ENCODE results near the gene SPAST.
"Not testable (repeated sequence)": the region's sequence is repeated elsewhere in the genome, so short reads cannot be mapped to it uniquely, and the experiment has no call there.

SPAST gene, protein sequence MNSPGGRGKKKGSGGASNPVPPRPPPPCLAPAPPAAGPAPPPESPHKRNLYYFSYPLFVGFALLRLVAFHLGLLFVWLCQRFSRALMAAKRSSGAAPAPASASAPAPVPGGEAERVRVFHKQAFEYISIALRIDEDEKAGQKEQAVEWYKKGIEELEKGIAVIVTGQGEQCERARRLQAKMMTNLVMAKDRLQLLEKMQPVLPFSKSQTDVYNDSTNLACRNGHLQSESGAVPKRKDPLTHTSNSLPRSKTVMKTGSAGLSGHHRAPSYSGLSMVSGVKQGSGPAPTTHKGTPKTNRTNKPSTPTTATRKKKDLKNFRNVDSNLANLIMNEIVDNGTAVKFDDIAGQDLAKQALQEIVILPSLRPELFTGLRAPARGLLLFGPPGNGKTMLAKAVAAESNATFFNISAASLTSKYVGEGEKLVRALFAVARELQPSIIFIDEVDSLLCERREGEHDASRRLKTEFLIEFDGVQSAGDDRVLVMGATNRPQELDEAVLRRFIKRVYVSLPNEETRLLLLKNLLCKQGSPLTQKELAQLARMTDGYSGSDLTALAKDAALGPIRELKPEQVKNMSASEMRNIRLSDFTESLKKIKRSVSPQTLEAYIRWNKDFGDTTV
- 54.5 to 59.6 reads per million in 2 donors for total RNA-seq

DNA sequence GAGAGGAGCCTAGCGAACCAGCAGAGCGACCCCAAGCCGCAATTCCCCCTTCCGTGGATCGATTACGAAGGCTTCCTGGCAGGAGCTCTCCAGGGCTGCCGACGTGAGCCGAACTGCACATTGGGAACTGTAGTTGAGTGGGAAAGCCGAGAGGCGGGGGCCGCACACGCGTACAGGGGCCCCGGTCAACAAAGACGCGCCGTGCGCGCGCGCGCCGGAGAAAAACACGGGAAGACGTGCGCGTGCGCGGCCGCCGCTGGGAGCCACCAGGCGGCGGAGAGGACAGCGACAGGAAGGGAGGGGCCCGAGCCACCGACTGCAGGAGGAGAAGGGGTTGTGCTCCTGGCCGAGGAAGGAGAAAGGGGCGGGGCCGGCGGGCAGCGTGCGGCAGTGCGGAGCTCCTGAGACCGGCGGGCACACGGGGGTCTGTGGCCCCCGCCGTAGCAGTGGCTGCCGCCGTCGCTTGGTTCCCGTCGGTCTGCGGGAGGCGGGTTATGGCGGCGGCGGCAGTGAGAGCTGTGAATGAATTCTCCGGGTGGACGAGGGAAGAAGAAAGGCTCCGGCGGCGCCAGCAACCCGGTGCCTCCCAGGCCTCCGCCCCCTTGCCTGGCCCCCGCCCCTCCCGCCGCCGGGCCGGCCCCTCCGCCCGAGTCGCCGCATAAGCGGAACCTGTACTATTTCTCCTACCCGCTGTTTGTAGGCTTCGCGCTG lies at the start of gene SPAST:
Gene SPAST (plus strand): TSS at position 247 of the 711 bp plus-strand sequence. CDS start 276 bp downstream, at position 523.
- DNase-seq: peak; percentile 95

DNA sequence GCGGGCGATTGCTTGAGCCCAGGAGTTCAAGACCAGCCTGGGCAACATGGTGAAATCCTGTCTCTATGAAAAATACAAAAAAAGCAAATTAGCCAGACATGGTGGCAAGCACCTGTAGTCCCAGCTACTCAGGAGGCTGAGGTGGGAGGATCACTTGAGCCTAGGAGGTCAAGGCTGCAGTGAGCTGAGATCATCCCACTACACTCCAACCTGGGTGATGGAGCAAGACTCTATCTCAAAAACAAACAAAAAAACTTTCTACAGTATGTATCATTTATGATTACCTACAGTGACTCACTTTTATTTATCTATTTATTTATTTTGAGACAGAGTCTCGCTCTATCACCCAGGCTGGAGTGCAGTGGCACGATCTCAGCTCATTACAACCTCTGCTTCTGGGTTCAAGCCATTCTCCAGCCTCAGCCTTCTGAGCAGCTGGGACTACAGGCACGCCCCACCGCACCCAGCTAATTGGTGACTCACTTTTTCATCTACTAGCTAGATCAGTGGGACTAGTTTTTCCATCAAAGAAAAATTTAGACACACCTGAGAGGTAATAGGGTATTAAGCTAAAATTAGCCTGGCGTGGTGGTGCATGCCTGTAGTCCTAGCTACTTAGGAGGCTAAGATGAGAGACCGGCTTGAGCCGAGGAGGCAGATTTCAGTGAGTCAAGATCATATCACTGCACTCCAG lies 44.4 kb upstream of the SPAST start:
- not testable (repeated sequence) for DNase-seq

DNA sequence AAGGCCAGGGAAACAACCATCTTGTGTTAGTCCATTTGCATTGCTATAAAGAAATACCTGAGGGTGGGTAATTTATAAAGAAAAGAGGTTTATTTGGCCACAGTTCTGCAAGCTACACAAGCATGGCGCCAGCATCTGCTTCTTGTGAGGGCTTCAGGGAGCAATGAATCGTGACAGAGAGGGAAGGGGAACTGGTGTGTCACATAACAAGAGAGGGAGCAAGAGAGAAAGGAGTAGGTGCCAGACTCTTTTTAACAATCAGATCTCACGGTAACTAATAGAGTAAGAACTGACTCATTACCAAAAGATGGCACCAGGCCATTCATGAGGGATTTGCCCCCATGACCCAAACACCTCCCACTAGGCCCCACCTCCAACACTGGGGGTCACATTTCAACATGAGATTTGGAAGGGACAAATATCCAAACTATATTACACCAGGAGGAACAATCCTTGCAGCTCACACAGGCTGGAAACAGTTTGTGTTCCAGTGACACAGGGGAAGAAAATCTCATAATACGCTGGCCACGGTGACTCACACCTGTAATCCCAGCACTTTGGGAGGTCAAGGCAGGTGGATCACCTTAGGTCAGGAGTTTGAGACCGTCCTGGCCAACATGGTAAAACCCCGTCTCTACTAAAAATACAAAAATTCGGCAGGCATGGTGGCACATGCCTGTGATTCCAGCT lies 29.0 kb upstream of the SPAST start:
- DNase-seq: not testable (repeated sequence)

DNA sequence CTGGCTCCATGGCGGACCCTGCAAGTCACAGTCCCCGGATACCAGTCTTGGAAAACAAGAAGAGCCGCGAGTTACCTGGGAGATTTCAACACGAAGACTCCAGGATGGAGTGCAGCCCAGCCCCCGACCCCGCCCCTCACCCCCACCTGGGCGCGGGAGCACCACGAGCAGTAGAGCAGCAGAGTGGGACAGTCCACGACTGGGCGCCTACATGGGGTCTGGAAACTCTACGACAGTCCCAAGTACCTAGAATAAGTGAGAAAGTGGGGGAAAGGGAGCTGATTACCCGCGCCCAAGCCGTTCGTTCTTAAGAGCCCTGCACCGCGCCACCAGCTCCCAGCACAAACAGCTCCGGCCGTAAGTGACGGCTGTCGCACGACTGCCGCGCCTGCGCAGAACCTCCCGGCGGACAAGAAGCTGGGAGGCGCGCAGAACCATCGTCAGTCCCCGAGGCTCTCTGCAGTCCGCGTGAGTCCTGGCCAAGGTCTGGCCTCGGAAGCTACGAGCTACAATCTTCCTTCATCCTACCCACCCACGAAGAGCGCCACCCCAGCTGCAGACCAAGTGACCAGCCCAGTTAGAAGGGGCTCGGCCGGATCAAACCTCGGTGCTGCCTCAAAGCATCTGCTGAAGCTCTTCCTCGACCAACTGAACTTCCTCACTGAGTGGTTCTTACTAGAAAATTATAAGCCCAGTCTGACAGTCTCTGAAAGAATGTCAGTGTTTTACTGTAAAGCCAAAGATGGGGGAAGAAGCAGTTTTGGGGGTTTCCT lies 23.7 kb upstream of the SPAST start, which contains the start of gene DPY30:
Gene DPY30 (minus strand): TSS at position 359 of the 773 bp plus-strand sequence. CDS start 349 bp downstream, at position 10.
- peak; percentile 86 for DNase-seq

GRCh38 chr2:32043561-32043960 lies 19.8 kb upstream of the SPAST start:
- DNase-seq: no peak

DNA sequence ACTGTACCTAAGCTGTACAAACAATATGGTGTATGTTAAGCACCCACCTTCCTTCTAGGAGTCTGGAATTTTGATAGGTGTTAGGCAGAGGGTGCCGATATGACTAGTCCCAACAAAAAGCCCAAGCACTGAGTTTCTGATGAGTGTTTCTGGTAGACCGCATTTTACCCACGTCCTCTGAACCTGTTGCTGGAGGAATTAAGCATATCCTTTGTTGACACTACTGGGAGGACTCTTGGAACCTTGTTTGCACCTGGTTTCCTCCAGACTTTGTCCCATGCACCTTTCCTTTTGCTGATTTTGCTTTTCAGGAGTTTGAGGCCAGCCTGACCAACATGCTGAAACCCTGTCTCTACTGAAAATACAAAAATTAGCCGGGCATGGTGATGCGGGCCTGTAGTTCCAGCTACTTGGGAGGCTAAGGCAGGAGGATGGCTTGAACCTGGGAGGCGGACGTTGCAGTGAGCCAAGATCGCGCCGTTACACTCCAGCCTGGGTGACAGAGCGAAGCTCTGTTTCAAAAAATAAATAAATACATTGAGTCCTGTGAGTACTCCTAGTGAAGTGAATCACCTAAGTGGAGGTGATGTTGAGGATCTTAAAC lies 11.4 kb upstream of the SPAST start:
- DNase-seq: no peak

- DNase-seq: not testable (repeated sequence)
Measured at GRCh38 chr2:32054583-32054982, 8.8 kb upstream of the SPAST start.

DNA sequence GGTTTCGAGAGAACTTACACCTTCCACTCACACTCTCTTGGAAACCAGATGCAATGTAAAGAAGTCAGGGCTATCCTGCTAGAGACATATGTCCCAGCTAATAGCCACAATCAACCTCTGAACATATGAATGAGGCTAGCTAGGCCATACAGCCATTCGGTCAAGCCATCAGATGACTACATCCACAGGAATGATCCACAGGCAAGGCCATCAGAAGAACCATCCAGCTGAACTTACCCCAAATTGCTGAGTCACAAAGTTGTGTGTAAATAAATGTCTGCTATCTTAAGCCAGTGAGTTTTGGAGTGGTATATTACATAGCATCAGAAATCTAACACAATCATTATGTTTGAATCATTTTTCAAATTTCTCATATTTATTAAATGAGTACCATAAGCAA lies 5.2 kb upstream of the SPAST start:
- no peak for DNase-seq

DNA sequence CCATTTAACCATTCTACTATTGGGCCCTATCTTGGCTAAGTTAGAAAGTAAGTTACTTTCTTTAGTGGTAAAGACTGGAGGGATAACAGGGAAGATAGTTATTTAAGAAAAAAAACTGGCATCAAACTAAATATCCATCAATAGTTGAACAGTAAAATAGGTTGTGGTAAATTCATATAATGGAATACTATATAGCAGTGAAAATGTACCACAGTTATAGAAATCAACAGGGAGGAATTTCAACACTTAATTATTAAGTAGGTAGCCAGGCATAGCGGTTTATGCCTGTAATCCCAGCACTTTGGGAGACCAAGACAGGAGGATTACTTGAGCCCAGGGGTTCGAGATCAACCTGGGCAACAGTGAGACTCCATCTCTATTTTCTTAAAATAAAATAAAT lies 3.1 kb upstream of the SPAST start:
- DNase-seq: no peak

DNA sequence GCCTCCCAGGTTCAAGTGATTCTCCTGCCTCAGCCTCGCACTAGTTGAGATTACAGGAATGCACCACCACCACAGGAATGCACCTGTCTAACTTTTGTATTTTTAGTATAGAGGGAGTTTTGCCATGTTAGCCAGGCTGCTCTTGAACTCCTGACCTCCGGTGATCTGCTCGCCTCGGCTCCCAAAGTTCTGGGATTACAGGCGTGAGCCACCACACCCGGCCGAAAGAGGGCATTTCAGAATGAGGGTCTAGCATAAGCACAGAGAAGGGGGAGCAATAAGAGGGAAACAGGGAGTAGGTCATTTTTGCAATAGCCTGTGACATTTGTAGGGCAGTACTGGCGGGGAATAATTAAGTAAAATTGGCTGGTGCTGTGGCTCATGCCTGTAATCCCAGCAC lies 1.9 kb upstream of the SPAST start:
- DNase-seq: no peak

DNA sequence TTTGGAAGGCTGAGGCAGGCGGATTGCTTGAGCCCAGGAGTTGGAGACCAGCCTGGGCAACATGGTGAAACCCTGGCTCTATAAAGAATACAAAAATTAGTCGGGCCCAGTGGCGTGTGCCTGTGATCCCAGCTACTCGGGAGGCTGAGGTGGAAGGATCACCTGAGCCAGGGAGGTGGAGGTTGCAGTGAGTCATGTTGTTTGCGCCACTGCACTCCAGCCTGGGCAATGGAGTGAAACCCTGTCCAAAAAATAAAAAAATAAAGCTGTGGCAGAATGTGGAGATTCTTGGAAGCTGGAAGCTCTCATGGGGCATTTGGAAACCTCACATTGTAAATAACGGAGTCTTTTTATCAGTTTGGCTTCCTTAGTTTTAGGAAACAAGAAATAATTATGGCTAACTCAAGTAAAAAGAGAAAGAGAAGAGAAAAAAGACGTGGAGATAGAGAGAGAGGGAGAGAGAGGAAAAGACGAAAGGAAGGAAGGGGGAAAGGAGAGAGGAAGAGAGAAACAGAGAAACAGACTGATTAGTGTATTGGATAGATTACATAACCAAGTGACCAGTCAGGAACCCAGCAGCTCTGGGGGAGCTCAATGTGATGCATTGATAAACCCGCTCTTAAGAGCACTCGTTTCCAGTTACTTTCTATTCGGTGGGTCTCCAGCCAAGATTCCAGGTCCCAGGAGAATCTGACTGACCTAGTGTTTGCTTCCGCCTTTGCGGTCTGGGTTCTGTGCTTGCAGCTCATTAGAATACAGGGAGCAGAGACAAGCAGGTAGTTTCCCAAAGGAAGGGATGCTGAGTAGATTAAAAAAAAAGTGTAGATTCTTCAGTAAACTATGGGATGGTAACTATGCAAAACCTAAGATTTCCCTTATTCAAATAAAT lies 1.1 kb upstream of the SPAST start:
- no peak for DNase-seq

DNA sequence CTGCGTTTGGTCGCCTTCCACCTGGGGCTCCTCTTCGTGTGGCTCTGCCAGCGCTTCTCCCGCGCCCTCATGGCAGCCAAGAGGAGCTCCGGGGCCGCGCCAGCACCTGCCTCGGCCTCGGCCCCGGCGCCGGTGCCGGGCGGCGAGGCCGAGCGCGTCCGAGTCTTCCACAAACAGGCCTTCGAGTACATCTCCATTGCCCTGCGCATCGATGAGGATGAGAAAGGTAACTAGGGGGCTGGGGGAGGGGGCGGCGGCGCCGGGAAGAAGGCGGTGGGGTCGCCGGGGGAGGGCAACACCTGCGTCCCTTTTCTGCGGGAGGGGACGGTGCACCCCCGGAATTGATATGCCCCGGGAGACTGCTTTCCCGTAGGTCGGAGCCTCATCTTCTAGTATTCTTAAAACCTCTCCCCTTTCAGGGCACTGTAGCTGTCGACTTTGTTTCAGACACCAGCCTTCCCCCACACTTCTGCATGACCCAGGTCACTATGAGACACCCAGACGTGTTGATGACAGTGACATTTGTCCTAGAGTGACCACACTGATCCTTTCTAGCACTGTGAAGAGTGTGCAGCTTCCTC lies 755 bp downstream of the SPAST start:
- no peak for DNase-seq

DNA sequence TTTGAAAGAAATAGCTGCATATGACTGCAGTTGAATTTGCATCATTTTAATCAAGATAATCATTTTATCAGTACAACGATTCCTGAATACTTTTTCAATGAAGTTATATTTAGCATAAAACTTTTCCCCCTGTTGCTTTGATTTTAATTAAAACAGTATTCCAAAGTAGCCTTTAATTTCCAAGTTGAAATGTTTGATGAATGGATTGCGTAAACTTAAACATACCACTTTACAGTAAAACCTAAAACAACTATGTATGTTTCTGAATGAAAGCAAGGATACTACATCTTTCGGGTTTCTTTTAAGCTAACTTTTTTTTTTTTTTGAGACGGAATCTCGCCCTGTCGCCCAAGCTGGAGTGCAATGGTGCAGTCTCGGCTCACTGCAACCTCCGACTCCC lies 1.4 kb downstream of the SPAST start:
- DNase-seq: no peak

GRCh38 chr2:32067549-32067948 lies 4.2 kb downstream of the SPAST start:
- DNase-seq: no peak

GRCh38 chr2:32074134-32074506 lies 10.8 kb downstream of the SPAST start:
- DNase-seq: no peak

DNA sequence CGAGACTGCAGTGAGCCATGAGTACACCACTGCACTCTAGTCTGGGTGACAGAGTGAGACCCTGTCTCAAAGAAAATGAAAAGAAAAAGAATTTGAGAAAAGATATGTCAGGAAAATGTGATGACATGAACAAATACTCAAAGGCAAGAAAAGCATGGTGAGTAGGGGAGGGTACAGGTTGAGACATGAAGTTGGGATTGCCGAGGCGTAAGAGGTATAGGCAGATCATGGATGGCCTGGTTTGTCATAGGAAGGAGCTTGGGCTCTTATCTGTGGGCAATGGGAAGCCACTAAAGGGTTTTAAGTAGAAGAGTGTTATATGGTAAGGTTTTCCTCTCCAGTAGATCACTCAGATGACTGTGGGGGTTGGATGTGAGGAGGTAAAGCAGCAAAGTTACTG lies 32.3 kb downstream of the SPAST start:
- DNase-seq: no peak

DNA sequence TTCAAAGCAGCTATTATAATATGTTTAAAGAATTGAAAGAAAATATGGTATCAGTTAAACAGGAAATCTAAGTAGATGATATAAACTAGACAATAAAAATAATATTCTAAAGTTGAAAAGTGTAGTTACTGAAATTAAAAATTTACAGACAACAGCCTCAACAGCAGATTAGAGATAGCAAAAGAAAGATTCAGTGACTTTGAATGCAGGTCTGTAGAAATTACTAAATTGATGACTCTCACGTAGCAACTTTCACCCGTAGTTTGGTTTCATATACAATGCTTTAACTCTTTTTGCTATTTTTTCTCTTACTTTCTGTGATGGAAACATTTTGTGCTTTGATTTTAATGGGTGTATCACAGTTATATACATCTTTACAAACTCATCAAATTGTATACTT lies 44.8 kb downstream of the SPAST start:
- DNase-seq: no peak

DNA sequence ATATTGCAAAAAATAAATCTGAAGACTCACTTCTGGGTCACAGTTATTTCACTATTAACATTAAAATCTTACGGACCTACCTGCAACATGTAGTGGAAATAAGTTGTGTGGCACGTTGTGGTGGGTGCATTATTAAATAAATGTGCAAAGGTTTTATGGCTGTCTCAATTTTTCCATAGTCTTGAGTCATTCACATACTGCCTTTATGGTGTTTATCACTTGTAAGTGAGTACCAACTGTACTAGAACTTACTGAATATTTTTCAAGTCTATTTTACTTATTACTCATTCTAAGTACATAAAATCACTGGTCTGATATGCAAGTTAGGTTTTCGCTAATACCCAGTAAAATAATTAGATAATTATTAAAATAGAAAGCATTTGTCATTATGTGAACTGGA lies 54.7 kb downstream of the SPAST start:
- DNase-seq: no peak

GRCh38 chr2:32119161-32119560 lies 55.8 kb downstream of the SPAST start:
- DNase-seq: no peak

DNA sequence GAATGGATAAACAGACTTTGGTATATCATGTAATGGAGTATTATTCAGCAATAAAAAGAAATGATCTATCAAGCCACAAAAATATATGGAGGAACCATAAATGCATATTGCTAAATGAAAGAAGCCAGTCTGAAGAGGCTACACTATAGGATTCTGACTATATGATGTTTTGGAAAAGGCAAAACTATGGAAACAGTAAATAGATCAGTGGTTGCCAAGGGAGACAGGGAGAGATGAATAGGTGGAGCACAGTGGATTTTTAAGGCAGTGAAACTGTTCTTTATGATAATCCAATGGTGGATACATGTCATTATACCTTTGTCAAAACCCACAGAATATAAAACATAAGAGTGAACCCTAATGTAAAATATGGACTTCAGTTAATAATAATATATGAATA lies 61.3 kb downstream of the SPAST start:
- no peak for DNase-seq

All from activated gamma-delta T cell (primary cell).